K562 (cell line): ENCODE results near the gene POLR3A. TPM values are rescaled to one million over a fixed set of nuclear protein-coding genes. Genes with fewer than 3 reads are reported as not detected.
A peak's percentile ranks its signal among the peaks of the same experiment; 100 is the strongest.

Experiments used
- CTCFL ChIP-seq: IDR thresholded peaks from 2 replicates; pipeline ENCODE4 v1.6.1; 2011; ENCODE audit warnings: borderline replicate concordance, low read depth, mild to moderate bottlenecking, moderate library complexity, low read length; ENCODE audit not compliant: insufficient read depth, poor library complexity, severe bottlenecking
- FOXO4 ChIP-seq: fragments of 450-650 bp; formaldehyde crosslinking; IDR thresholded peaks from 2 replicates; pipeline ENCODE4 v1.4.0; 2020; ENCODE audit warnings: mild to moderate bottlenecking, moderate library complexity
- MAZ ChIP-seq, 2 experiments: fragments of 450-650 bp in 1 of 2; sonication (generic) in 1 of 2; formaldehyde crosslinking; IDR thresholded peaks in 1 of 2; conservative IDR thresholded peaks in 1 of 2; 2 replicates each; pipeline versions ENCODE4 v1.4.0 to v1.5.0; 2020; ENCODE audit warnings: mild to moderate bottlenecking in 1 of 2, missing genetic modification reagents in 1 of 2
- PHTF2 ChIP-seq: fragments of 250-450 bp; sonication (Bioruptor Pico); IDR thresholded peaks from 2 replicates; pipeline ENCODE4 v1.5.0; 2021; ENCODE audit warnings: mild to moderate bottlenecking
- ZFP36 ChIP-seq: fragments of 150-350 bp; IDR thresholded peaks from 2 replicates; pipeline ENCODE4 v1.6.1; 2018; ENCODE audit warnings: low read length, low read depth; ENCODE audit not compliant: partially characterized antibody
- ZNF253 ChIP-seq: fragments of 250-450 bp; sonication (Bioruptor Pico); conservative IDR thresholded peaks from 2 replicates; pipeline ENCODE4 v1.6.1; 2021; ENCODE audit warnings: mild to moderate bottlenecking
- polyA plus RNA-seq, 8 experiments: library from polyadenylated mRNA; depleted of rRNA in 4 of 8; stranded (reverse) in 5 of 8; unstranded in 3 of 8; fragments of >200 nt; fragmentation: Nextera tagmentation in 2 of 8; fragmentation: Illumina TruSeq in 1 of 8; extraction: Ambion mirVana in 2 of 8; extraction: Trizol in 1 of 8; gene quantifications; 2 replicates each; pipeline versions ENCODE4 v1.2.1 to v1.2.3, GENCODE V29; 2011 to 2014; ENCODE audit warnings: inconsistent platforms in 1 of 8, missing spikeins in 1 of 8
- total RNA-seq, 7 experiments: library from RNA; depleted of rRNA in 6 of 7; stranded (reverse); fragments of >200 nt in 6 of 7; fragmentation: Illumina TruSeq in 2 of 7; extraction: Trizol in 2 of 7; gene quantifications; 2 replicates each; pipeline versions ENCODE4 v1.2.1 to v1.2.3, GENCODE V29; 2011 to 2021; ENCODE audit warnings: low replicate concordance in 1 of 7

POLR3A gene
- total and polyA plus RNA-seq, 9 of the 15 experiments (the other 6 are each of a cell fraction or from before 2014, with no cell fraction given) = 14.9 to 37.0 (median 26.7) TPM

GRCh38 chr10:77971804-77972144 is 57.5 kb downstream of the POLR3A start (continued):
- TF ChIP-seq ZNF253 (CRISPR knock-in tag) (no peak), MAZ (CRISPR knock-in tag; conservative IDR thresholded peaks at IDR 0.05 in 1 of 2, IDR thresholded peaks at IDR 0.05 in 1 of 2) (no peak), CTCFL (no peak), PHTF2 (no peak), FOXO4 (CRISPR knock-in tag) (0 out of 2 replicates have a peak, but pooled peaks have one; percentile 46), ZFP36 (no peak)
- TF ChIP-seq, all 486 proteins: peak for 16
